Activated T-cell treated with anti-CD3 and anti-CD28 coated beads, Interleukin-2, amount 50 U/mL, for 1 hour (primary cell): ENCODE results near the gene SP4.

ENCODE experiments used
- DNase-seq: peaks from one replicate; pipeline ENCODE4 v3.0.0-alpha.2; 2020

Gene SP4

DNA sequence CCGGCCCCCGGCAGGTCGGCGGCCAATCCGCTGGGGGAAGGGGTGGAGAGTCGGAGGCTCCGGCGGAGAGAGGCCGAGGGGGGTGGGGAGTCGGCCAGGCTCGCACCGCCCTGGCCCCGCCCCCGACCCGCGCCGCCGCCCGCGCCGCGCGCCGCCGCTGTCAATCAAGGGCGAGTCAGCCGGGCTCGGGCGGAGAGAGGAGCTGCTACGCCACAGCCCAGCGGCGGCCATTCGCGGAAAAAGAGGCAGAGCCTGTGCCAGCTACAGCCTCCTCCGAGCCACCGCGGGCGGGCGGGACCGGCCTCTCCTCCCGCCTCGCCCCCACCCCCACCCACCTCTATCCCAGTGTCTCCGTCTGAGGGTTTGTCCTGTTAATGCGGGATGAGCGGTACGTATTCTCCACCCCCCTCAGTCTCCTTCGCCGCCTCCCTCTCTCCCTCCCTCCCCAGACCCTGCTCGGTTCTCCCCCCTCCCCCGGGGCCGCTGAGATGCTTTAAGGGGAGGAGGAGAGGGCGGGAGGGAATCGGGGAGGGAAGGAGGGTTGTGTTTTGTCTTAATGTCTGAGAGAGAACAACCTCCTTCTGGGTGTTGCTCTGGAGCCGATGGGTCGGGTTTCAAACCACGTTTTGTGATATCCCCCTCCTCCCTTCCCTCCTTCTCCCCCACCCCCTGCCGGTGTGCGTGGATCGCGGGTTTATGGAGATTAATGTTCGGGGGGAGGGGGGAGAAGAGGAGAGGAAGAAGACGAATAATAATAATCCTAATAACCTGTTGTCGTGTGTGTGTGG is at the start of gene SP4:
SP4 (plus strand) TSS at position 213 of the 788 bp plus-strand sequence; CDS start at position 382, 169 bp downstream.
- DNase-seq, result peak; percentile 98

- no peak for DNase-seq
These were observed 44.4 kb upstream of the SP4 start for GRCh38 chr7:21383227-21384220.

GRCh38 chr7:21393937-21394336 is 33.9 kb upstream of the SP4 start:
- no peak for DNase-seq

DNA sequence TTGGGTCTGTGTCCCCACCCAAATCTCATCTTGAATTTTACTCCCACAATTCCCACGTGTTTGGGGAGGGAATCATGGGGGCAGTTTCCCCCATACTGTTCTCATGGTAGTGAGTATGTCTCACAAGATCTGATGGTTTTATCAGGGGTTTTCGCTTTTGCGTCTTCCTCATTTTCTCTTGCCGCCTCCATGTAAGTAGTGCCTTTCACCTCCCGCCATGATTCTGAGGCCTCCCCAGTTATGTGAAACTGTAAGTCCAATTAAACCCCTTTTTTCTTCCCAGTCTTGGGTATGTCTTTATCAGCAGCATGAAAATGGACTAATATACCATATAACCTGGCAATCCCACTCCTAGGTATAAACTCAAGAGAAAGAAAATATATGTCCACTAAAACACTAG is 25.9 kb upstream of the SP4 start:
- DNase-seq, result no peak

DNA sequence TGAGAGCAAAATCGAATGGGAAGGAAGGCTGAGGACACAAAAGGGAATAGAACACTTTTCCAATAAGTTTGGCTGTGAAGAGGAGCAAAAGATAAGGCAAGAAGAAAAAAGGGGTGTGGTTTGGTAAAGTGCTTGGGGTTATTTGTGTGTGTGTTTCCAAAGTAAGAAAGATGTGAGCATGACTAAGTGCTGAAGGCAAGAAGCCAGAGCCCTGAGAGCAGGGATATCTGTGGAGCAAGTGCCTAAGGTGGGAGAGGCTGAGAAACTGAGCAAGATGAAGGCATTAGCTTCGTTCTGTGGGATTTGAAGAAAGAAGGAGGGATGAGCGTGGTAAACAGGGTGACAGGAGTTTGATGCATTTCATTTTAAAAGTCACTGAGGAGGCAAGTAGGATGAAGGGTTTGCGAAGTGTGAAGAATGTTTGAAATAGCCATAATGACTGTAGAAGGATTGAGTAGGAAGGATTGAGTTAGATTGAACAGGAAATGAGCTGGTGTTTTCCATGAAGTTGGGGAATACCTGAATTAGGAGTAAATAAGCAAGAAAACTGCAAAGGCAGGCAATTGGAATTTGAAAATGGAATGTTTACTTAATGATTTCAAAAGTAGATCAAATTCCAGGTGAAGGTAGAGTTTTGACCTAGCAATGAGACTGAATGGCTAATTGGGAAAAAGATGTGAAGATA is 19.9 kb upstream of the SP4 start:
- DNase-seq, result no peak

- no peak for DNase-seq
These were observed 19.4 kb upstream of the SP4 start for GRCh38 chr7:21408481-21408820.

GRCh38 chr7:21412410-21412851 is 15.5 kb upstream of the SP4 start:
- no peak for DNase-seq

GRCh38 chr7:21412957-21413356 is 14.9 kb upstream of the SP4 start:
- DNase-seq, result no peak

- DNase-seq, result no peak
These were observed 14.4 kb upstream of the SP4 start for GRCh38 chr7:21413502-21413901.

DNA sequence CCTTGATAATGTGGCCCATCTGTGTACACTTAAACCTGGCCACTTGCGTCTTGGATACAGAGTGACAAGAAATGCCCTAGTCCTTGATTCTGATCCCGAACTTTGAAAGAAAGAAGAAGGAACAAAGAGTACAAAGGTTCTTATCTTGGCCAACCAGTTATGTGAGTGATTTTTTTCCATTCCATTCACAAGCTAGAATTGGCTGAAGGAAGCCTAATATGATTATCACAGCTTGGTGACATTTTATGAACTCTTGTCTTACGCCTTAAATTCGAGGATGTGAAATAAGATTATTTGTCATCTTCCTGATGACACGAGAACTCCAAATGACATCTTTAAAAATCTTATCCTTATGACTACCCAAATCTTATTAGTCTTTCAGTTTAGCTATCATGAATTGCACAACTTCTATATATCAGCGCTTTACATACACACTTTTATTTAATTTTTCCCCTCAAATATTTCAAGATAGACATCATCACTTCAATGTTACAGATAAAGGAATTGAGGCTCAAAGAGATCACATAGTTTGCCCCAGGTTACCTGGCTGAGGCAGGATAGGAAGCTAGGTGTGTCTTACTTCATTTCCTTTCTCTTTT is 13.0 kb upstream of the SP4 start:
- DNase-seq, result no peak

DNA sequence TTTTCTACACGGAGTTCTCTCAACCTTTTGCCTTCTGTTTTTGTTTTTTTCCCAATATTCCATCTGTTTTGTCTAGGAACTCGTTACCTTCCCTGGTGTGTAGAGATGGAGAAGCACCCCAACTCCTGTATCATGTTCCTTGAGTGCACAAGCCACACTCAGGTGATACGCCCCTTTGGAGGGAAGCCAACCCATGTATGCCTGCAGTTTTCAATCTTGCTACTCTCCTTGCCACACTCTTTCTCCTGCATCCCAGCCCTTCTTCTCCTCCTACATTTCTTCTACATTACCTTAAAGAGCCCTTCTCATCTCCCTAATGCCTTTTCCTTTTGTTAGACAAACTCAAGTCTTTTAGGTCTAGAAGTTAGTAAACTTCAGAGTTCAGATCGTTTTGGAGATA is 10.2 kb upstream of the SP4 start:
- no peak for DNase-seq

DNA sequence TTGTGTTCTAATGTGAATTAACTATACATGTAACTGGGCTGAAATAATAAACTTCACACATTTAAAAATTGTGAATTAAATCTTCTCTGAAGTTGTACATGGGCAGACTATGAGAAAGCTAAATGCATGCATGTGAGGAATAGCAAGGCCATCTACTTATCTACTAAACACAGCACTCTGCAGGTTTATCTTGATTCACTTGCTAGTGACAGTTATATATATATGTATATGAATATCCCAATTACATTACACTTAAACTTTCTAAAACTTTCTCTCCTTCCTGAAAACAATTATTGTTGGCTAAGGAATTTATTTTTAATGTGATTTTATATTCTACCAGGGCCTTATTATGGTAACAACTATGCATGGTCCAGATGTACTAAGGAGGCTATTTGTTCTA is 5.1 kb upstream of the SP4 start:
- no peak for DNase-seq

- no peak for DNase-seq
These were observed 2.6 kb upstream of the SP4 start for GRCh38 chr7:21425290-21425689.

DNA sequence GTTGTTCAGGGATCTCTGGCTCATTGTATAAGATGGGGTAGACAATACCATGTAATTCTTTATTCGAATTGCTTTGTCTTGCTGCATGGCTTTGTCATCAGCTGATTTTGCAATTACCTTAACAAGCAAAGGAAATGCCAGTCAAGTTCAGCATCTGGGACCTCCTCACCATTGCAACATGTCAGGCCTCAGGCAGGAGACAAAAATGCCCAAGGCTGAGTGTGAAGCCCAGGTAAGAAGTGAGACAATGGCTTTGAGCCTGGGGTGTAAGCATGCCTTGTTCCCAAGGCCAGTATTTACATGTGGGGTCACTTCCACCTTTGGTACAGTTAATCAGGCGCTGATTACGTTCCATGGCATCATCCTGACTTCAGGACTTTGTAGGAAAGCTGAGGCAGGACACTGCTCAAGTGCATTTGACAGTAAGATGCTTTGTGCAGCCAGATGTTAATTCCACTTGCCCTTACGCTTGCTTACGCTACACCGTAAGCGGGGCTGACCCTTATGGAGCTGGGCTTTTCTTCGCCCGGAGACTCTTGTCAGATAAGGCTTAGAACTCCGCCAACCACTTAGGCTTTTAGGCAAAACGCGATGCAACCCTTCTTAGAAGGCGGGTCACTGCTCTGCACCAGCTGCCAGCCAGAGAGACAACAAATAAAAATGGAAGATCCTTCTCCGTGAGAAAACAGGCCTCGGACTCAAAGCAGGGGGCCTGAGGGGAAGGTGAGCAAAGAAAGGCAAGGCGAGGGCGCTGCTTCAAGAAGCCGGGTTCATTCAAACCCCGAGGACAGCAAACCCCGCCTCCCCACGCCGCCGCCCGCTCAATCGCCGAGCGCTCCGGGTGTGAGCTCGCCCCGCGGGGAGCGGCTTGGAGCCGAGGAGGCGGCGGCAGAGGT is 1.3 kb upstream of the SP4 start:
- no peak for DNase-seq

DNA sequence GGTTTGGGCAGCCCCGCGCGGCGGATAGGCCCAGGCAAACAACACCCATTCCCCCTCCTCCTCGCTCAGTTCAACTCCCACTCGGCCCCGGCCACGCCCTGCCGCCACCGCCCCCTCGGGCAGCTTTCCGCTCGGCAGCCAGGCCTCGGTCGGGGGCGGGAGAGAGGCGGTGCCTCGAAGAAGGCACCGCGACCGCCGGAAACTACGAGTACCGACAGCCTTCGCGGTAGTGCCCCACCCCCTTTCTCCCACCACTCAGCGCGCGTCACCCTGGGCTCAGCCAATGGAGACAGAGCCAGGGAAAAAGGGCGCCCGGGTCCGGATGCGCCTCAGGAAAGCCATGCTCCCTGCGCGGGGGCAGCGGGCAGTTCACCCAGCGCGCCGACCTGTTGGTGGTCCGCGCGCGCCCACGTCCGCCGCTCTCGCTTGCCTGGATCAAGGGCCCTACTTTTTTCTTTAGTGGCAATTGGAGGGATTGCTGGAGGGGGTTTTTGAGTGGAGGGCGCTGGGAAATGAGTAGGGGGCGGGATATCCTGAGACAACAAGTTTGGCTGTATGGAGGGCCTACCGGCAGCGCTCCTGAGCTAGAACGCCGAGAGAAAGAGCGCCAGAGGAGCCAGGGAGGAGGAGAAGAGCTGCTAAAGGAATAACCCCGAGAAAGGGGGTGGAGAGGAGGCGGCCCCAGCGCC is 557 bp upstream of the SP4 start:
- DNase-seq, result peak; percentile 99

DNA sequence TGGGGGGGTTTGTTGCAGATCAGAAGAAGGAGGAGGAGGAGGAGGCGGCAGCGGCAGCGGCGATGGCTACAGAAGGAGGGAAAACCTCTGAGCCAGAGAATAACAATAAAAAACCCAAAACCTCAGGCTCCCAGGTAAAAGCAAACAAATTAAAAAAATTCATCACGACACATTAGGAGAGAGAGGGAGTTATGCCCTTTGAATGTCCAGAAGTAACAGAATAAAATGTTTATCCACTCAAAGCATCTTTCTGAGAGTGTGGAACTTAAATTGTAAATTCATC is 717 bp downstream of the SP4 start:
- DNase-seq, result no peak

DNA sequence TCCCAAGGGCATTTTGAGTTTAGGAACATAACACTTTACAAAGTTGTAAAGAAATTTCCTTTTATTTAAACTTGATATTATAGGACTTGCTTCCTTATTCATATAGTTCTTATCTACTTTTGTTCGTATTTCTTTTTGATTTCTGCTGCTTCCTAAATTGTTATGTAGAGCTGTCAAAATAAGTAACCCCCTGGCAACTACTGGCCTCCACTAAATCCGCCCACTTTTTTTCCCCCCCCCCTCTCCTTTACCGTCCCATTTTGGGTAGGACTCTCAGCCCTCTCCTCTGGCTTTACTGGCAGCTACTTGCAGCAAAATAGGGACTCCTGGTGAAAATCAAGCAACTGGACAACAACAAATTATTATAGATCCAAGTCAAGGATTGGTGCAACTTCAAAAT is 1.1 kb downstream of the SP4 start:
- DNase-seq, result no peak

GRCh38 chr7:21429786-21430574 is 2.1 kb downstream of the SP4 start:
- DNase-seq, result no peak

DNA sequence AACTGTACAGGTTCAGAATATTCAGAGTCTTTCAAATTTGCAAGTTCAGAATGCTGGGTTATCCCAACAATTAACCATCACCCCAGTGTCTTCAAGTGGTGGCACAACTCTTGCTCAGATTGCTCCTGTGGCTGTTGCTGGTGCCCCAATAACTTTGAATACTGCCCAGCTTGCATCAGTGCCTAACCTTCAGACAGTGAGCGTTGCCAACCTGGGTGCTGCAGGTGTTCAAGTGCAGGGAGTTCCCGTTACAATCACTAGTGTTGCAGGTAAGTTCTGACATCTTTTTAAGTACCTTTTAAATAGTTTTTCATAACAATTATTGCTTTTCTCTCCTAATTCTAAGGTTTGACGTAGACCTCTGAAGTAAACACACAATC is 2.7 kb downstream of the SP4 start:
- DNase-seq, result no peak

DNA sequence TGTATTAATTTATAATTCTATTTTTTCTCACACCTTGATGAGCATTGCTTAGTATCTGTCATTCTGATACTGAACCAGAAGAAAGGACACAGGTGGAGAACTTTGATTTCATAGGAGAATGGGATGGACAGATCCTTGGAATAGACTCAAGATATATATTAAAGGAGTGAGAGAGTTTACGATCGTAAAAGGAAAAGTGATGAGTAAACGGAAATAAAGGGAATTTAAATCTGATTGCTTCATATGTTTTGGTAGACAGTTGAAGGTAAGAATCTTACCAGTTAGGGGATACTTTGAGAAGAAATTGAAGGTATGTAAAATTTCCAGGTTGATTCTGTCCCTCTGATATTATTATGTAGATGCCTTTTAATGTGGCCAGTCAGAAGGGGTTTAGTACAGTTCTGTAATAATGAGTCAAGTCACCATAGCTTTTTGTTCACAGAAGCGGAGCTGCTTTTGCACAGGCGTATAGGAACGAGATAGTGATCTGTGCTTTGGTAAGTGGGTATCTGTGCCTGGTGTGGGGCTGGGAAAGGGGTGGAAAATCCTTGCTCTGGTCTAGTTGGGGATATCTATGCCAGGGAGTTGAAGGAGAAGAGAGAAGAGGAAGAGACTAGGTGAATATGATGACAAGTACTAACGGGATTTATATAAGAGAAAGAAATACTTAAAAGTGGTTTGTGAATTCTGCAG is 15.4 kb downstream of the SP4 start:
- no peak for DNase-seq
